ENCODE results near the gene DNASE1L1.

GRCh38 chrX:154412468-154412867 is 3.4 kb upstream of the DNASE1L1 start:
- TF ChIP-seq POLR2A (IDR thresholded peaks at IDR 0.05; ENCODE audit: low read depth, low read length) (no peak), POLR2AphosphoS5 (IDR thresholded peaks at IDR 0.05; ENCODE audit: low read depth, low read length) (no peak)

All from GM12892 (cell line).